ENCODE results near the gene MYO9A. TPM values are rescaled to one million over a fixed set of nuclear protein-coding genes. Genes with fewer than 3 reads are reported as not detected.

Gene MYO9A
- total RNA-seq, 1 experiment from 2014 or later = 41.6 TPM

GRCh38 chr15:72034859-72035650 is 82.9 kb downstream of the MYO9A start:
- intact Hi-C loops (cut with micrococcal nuclease; ENCODE audit: unreplicated experiment) = no loop called here
- no peak for DNase-seq (ENCODE audit: low read depth, low spot score)
- Histone ChIP-seq H3K4me1 (ENCODE audit: control insufficient read depth, insufficient read depth, low read length) (no peaks in the 10 kb centered on the region), H3K27ac (ENCODE audit: low read length) (no peak overlapping the region), H3K4me3 (ENCODE audit: low read depth in 2 of 2, low read length in 2 of 2) (no peak overlapping the region), H3K9me3 (ENCODE audit: control insufficient read depth, insufficient read depth, low read depth, low read length) (no peaks in the 10 kb centered on the region), H3K27me3 (ENCODE audit: control insufficient read depth, insufficient read depth, low read length) (no peaks in the 10 kb centered on the region), H3K36me3 (ENCODE audit: control insufficient read depth, insufficient read depth, low read length) (no peaks in the 10 kb centered on the region)
- ChIA-PET CTCF (no interaction called here), POLR2A (no interaction called here)
- ATAC-seq = no peak
- in situ Hi-C loops (cut with HindIII; ENCODE audit: low pct_unique_long_range_greater_than_20kb, low sequenced_read_pairs) = no loop called here
- TF ChIP-seq SIN3A (IDR thresholded peaks at IDR 0.05; ENCODE audit: borderline replicate concordance, insufficient read depth, low read depth, low read length) (no peak), POLR2AphosphoS5 (IDR thresholded peaks at IDR 0.05; ENCODE audit: low read depth, low read length) (no peak), TCF7L2 (IDR thresholded peaks at IDR 0.05; ENCODE audit: low read depth, low read length) (no peak)
- TF ChIP-seq, protein P1, sequence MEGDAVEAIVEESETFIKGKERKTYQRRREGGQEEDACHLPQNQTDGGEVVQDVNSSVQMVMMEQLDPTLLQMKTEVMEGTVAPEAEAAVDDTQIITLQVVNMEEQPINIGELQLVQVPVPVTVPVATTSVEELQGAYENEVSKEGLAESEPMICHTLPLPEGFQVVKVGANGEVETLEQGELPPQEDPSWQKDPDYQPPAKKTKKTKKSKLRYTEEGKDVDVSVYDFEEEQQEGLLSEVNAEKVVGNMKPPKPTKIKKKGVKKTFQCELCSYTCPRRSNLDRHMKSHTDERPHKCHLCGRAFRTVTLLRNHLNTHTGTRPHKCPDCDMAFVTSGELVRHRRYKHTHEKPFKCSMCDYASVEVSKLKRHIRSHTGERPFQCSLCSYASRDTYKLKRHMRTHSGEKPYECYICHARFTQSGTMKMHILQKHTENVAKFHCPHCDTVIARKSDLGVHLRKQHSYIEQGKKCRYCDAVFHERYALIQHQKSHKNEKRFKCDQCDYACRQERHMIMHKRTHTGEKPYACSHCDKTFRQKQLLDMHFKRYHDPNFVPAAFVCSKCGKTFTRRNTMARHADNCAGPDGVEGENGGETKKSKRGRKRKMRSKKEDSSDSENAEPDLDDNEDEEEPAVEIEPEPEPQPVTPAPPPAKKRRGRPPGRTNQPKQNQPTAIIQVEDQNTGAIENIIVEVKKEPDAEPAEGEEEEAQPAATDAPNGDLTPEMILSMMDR (IDR thresholded peaks at IDR 0.05) = no peak
- TF ChIP-seq, protein P2, sequence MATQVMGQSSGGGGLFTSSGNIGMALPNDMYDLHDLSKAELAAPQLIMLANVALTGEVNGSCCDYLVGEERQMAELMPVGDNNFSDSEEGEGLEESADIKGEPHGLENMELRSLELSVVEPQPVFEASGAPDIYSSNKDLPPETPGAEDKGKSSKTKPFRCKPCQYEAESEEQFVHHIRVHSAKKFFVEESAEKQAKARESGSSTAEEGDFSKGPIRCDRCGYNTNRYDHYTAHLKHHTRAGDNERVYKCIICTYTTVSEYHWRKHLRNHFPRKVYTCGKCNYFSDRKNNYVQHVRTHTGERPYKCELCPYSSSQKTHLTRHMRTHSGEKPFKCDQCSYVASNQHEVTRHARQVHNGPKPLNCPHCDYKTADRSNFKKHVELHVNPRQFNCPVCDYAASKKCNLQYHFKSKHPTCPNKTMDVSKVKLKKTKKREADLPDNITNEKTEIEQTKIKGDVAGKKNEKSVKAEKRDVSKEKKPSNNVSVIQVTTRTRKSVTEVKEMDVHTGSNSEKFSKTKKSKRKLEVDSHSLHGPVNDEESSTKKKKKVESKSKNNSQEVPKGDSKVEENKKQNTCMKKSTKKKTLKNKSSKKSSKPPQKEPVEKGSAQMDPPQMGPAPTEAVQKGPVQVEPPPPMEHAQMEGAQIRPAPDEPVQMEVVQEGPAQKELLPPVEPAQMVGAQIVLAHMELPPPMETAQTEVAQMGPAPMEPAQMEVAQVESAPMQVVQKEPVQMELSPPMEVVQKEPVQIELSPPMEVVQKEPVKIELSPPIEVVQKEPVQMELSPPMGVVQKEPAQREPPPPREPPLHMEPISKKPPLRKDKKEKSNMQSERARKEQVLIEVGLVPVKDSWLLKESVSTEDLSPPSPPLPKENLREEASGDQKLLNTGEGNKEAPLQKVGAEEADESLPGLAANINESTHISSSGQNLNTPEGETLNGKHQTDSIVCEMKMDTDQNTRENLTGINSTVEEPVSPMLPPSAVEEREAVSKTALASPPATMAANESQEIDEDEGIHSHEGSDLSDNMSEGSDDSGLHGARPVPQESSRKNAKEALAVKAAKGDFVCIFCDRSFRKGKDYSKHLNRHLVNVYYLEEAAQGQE (IDR thresholded peaks at IDR 0.05; ENCODE audit: insufficient read depth in 1 of 2, low read depth in 2 of 2, low read length in 1 of 2) = no peak
- no TSS peak for BruUV-seq (replicated peaks)

- ChIA-PET POLR2A (no interaction called here), CTCF (no interaction called here)
- DNase-seq (ENCODE audit: low read depth, low spot score) = no peak
- BruUV-seq (replicated peaks) = no TSS peak
- in situ Hi-C loops (cut with HindIII; ENCODE audit: low pct_unique_long_range_greater_than_20kb, low sequenced_read_pairs) = no loop called here
- intact Hi-C loops (cut with micrococcal nuclease; ENCODE audit: unreplicated experiment) = no loop called here
- Histone ChIP-seq H3K36me3 (ENCODE audit: control insufficient read depth, insufficient read depth, low read length) (no peaks in the 10 kb centered on the region), H3K9me3 (ENCODE audit: control insufficient read depth, insufficient read depth, low read depth, low read length) (no peaks in the 10 kb centered on the region), H3K4me1 (ENCODE audit: control insufficient read depth, insufficient read depth, low read length) (no peaks in the 10 kb centered on the region), H3K4me3 (ENCODE audit: low read depth in 2 of 2, low read length in 2 of 2) (no peak overlapping the region), H3K27ac (ENCODE audit: low read length) (no peak overlapping the region), H3K27me3 (ENCODE audit: control insufficient read depth, insufficient read depth, low read length) (no peaks in the 10 kb centered on the region)
- TF ChIP-seq, protein P2 (IDR thresholded peaks at IDR 0.05; ENCODE audit: insufficient read depth in 1 of 2, low read depth in 2 of 2, low read length in 1 of 2) = no peak
- no peak for TF ChIP-seq TCF7L2 (IDR thresholded peaks at IDR 0.05; ENCODE audit: low read depth, low read length)
- no peak for TF ChIP-seq POLR2AphosphoS5 (IDR thresholded peaks at IDR 0.05; ENCODE audit: low read depth, low read length)
- ATAC-seq = no peak
Measured at GRCh38 chr15:72034351-72034750, 83.6 kb downstream of the MYO9A start.

Data from Panc1 (cell line).